GM19043 (cell line): ENCODE results near the gene ACOT6.
A peak's percentile ranks its signal among the peaks of the same experiment; 100 is the strongest.
"Not testable (repeated sequence)": the region's sequence is repeated elsewhere in the genome, so short reads cannot be mapped to it uniquely, and the experiment has no call there.

Experiments used
- ATAC-seq: cut with Tn5 transposase; IDR thresholded peaks from one replicate; pipeline ENCODE4 v1.9.1; 2021; ENCODE audit warnings: low read depth; ENCODE audit not compliant: unreplicated experiment

The ACOT6 gene

DNA sequence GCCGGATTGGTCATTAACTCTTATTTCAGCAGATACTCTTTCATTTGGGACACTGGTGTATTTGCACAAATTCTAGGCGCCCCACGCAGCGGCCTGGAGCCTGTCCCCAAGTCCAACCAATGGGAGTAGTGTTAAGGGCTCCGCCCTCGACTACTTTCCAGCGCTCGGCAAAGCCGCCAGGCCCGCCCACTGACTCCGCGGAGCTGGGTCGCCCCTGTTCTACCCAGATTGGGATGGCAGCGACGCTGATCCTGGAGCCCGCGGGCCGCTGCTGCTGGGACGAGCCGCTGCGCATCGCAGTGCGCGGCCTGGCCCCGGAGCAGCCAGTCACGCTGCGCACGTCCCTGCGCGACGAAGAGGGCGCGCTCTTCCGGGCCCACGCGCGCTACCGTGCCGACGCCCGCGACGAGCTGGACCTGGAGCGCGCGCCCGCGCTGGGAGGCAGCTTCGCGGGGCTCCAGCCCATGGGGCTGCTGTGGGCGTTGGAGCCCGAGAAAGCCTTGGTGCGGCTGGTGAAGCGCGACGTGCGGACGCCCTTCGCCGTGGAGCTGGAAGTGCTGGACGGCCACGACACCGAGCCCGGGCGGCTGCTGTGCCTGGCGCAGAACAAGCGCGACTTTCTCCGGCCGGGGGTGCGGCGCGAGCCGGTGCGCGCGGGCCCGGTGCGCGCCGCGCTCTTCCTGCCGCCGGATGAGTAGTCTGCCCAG, at the start of gene ACOT6:
TSS of gene ACOT6 (plus strand) at position 179 of the 707 bp plus-strand sequence. CDS start at position 234, 55 bp downstream.
- ATAC-seq, result no peak

- not testable (repeated sequence) for ATAC-seq
Observed at GRCh38 chr14:73562696-73563095, 49.6 kb upstream of the ACOT6 start.

DNA sequence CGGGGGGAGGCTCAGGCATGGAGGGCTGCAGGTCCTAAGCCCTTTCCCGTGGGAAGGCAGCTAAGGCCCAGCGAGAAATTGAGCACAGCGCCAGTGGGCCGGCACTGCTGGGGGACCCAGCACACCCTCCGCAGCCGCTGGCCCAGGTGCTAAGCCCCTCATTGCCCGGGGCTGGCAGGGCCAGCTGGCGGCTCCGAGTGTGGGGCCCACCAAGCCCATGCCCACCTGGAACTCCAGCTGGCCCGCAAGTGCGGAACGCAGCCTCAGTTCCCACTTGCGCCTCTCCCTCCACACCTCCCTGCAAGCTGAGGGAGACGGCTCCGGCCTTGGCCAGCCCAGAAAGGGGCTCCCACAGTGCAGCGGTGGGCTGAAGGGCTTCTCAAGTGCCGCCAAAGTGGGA, 45.9 kb upstream of the ACOT6 start:
- ATAC-seq, result not testable (repeated sequence)

GRCh38 chr14:73566935-73567334, 45.4 kb upstream of the ACOT6 start:
- not testable (repeated sequence) for ATAC-seq

GRCh38 chr14:73567358-73567757, 45.0 kb upstream of the ACOT6 start:
- ATAC-seq, result no peak

GRCh38 chr14:73567951-73568885, 44.1 kb upstream of the ACOT6 start:
- ATAC-seq, result no peak

GRCh38 chr14:73568886-73569184, 43.5 kb upstream of the ACOT6 start:
- ATAC-seq, result not testable (repeated sequence)

DNA sequence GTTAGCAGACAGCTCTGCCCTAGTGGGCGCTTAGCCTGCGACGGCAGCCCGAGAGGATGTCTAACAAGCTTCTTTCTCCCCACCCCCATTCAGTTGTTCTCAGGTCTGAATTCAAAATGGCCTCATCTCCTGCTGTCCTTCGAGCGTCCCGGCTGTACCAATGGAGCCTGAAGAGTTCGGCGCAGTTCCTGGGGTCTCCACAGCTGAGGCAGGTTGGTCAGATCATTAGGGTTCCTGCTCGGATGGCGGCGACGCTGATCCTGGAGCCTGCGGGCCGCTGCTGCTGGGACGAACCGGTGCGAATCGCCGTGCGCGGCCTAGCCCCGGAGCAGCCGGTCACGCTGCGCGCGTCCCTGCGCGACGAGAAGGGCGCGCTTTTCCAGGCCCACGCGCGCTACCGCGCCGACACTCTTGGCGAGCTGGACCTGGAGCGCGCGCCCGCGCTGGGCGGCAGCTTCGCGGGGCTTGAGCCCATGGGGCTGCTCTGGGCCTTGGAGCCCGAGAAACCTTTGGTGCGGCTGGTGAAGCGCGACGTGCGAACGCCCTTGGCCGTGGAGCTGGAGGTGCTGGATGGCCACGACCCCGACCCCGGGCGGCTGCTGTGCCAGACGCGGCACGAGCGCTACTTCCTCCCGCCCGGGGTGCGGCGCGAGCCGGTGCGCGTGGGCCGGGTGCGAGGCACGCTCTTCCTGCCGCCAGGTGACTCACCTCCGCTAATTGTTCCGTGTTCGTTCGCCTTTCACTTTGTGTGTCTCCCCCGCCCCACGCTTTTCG, 42.9 kb upstream of the ACOT6 start, which contains the start of gene ACOT2:
TSS of gene ACOT2 (plus strand) at position 29 of the 774 bp plus-strand sequence. CDS start at position 57, 28 bp downstream.
- peak; percentile 61 for ATAC-seq

DNA sequence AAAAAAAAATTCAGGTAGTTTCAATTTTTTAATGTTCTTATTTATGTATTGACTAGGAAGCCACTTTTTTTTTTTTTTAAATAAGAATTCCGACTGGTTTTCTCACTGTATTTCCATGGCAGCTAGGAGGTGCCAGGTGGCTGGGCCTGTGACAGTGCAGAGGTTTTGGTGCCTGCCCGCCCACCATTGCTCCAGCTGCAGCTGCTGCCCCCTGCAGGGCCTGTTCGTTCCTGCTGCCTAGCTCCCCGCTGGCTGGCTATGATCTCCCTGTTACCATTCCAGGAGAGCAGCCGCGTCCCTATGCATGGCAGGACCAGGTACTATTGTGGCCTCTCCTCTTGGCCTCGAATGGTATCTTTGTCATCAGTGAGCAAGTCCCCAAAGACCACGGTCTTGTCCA, 41.4 kb upstream of the ACOT6 start:
- peak; percentile 60 for ATAC-seq

GRCh38 chr14:73573034-73573433, 39.3 kb upstream of the ACOT6 start:
- not testable (repeated sequence) for ATAC-seq

DNA sequence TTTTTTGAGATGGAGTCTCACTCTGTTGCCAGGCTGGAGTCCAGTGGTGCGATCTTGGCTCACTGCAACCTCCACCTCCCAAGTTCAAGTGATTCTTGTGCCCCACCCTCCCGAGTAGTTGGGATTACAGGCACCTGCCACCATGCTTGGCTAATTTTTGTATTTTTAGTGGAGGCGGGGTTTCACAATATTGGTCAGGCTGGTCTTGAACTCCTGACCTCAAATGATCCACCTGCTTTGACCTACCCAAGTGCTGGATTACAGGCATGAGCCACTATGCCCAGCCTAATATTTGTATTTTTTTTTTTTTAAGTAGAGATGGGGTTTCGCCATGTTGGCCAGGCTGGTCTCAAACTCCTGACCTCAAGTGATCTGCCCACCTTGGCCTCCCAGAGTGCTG, 38.6 kb upstream of the ACOT6 start:
- not testable (repeated sequence) for ATAC-seq

GRCh38 chr14:73574251-73574650, 38.1 kb upstream of the ACOT6 start:
- ATAC-seq, result not testable (repeated sequence)

DNA sequence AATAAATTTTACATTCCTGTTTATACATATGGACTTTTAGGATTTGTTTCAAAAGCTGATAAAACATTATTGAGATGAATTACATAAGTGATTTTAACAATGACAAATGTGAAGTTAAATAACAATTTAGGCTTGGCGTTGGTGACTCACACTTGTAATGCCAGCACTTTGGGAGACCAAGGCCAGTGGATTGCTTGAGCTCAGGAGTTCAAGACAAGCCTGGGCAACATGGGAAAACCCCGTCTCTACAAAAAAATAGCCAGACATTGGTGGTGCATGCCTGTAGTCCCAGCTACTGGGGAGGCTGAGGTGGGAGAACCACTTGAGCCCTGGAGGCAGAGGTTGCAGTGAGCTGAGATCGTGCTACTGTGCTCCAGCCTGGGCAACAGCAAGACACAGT, 35.9 kb upstream of the ACOT6 start:
- no peak for ATAC-seq

GRCh38 chr14:73577214-73577613, 35.1 kb upstream of the ACOT6 start:
- ATAC-seq, result not testable (repeated sequence)

GRCh38 chr14:73582102-73582979, 30.0 kb upstream of the ACOT6 start:
- not testable (repeated sequence) for ATAC-seq

DNA sequence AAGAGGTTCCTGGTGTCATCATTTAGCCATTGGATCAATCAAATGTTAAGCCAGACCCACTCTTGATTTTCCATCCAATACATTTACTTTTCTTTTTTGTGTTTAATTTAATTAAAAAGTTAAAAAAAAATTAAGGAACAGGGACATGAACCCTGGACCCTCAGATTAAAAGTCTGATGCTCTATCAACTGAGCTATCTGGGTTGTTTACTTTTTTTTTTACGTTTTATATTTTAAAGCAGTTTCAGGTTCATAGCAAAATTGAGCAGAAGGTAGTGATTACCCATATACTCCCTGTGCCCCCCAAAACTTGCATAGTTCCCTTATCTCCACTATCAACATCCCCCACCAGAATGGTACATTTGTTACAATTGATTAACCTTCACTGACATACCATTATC, 23.6 kb upstream of the ACOT6 start:
- ATAC-seq, result no peak

GRCh38 chr14:73589116-73589515, 23.2 kb upstream of the ACOT6 start:
- no peak for ATAC-seq

DNA sequence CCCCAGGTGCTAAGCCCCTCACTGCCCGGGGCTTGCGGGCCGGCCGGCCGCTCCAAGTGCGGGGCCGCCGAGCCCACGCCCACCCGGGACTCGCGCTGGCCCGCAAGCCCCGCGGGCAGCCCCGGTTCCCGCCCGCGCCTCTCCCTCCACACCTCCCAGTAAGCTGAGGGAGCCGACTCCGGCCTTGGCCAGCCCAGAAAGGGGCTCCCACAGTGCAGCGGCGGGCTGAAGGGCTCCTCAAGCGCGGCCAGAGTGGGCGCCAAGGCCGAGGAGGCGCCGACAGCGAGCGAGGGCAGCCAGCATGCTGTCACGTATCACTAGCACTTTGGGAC, 21.7 kb upstream of the ACOT6 start:
- ATAC-seq, result not testable (repeated sequence)

DNA sequence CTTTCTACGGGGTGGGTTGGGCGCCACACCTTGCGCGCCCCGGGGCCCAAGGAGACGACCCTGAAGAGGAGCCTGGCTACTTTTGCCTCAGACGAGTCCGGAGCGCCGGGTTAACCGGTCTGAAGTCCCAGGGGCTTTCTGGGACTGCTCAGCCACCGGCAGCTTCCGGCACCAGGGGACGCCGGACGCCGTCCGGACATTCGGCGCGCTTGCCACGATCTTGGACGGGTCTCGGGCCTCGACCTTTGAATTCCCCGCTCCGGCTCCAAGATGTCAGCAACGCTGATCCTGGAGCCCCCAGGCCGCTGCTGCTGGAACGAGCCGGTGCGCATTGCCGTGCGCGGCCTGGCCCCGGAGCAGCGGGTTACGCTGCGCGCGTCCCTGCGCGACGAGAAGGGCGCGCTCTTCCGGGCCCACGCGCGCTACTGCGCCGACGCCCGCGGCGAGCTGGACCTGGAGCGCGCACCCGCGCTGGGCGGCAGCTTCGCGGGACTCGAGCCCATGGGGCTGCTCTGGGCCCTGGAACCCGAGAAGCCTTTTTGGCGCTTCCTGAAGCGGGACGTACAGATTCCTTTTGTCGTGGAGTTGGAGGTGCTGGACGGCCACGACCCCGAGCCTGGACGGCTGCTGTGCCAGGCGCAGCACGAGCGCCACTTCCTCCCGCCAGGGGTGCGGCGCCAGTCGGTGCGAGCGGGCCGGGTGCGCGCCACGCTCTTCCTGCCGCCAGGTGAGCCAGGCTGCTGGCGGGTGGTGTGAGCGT, 20.4 kb upstream of the ACOT6 start, which contains the start of gene ACOT4:
TSS of gene ACOT4 (plus strand) at position 184 of the 760 bp plus-strand sequence. CDS start at position 271, 87 bp downstream.
- ATAC-seq, result no peak
